Activated naive CD4-positive, alpha-beta T cell treated with anti-CD3 and anti-CD28 coated beads for 36 hours (primary cell): Measurements from ENCODE around the gene TNS1. TPM values are rescaled to one million over a fixed set of nuclear protein-coding genes. Genes with fewer than 3 reads are reported as not detected.

Experiments used
- CTCF ChIA-PET: fragments of 350-600 bp; sonication (Branson Sonifier 250); formaldehyde crosslinking; loops from one replicate; lab custom pipeline; 2021; ENCODE audit warnings: antibody characterized with exemption; lab: Charles Lee
- DNase-seq: peaks from one replicate; pipeline ENCODE4 v3.0.0-alpha.2; 2020
- H3K27ac Mint-ChIP-seq: one replicate; pipeline ENCODE4 v1.8.0; 2021; ENCODE audit warnings: mild to moderate bottlenecking, mixed read lengths
- H3K27me3 Mint-ChIP-seq: one replicate; pipeline ENCODE4 v1.8.0; 2021; ENCODE audit warnings: low read depth, mixed read lengths
- H3K36me3 Mint-ChIP-seq: one replicate; pipeline ENCODE4 v1.8.0; 2021; ENCODE audit warnings: low read depth, mixed read lengths
- H3K4me1 Mint-ChIP-seq: one replicate; pipeline ENCODE4 v1.8.0; 2021; ENCODE audit warnings: low read depth, mixed read lengths
- H3K4me3 Mint-ChIP-seq: one replicate; pipeline ENCODE4 v1.8.0; 2021; ENCODE audit warnings: mild to moderate bottlenecking, moderate library complexity, mixed read lengths
- H3K9me3 Mint-ChIP-seq: one replicate; pipeline ENCODE4 v1.8.0; 2021; ENCODE audit warnings: mixed read lengths
- intact Hi-C: fragments of 100-400 bp; cut with micrococcal nuclease; formaldehyde crosslinking; loops from one replicate; pipeline ENCODE4 v1.15.1; 2023
- total RNA-seq, 2 experiments: library from RNA; stranded (reverse); gene quantifications; one replicate each; pipeline ENCODE4 v1.2.3, GENCODE V29; 2021

Gene TNS1
- total RNA-seq, 2 experiments from 2014 or later = 0.40 to 0.74 TPM

DNA sequence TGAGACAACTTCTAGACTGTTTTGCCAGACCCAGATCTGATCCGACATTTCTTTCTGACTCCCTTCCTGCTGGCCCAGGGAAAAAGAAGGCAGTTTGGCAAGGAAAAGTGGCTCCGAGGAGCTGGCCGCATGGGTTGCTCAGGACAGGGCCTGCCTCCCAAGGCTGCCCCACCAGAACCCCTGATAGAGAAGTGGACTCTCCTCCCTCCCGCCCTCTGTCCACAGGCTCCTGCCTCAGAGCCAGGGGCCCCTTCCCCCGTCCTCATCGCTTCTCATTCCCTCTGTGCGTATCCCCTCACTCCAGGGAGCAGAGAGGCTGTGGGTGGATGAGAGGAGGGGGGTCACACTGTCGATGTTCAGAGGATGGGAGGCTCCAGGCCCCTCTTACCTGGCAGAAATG, 110.2 kb downstream of the TNS1 start:
- Mint-ChIP-seq H3K4me3 (no peak overlapping the region), H3K27me3 (no peaks in the 10 kb centered on the region), H3K4me1 (no peaks in the 10 kb centered on the region), H3K36me3 (no peaks in the 10 kb centered on the region), H3K9me3 (no peaks in the 10 kb centered on the region), H3K27ac (no peak overlapping the region)
- no peak for DNase-seq
- intact Hi-C loops = no loop called here
- CTCF ChIA-PET = interaction anchor here (9.3 kb wide), 1 partner anchor 103 kb away, joined by 231 read pairs; no protein-coding TSS in a partner anchor

DNA sequence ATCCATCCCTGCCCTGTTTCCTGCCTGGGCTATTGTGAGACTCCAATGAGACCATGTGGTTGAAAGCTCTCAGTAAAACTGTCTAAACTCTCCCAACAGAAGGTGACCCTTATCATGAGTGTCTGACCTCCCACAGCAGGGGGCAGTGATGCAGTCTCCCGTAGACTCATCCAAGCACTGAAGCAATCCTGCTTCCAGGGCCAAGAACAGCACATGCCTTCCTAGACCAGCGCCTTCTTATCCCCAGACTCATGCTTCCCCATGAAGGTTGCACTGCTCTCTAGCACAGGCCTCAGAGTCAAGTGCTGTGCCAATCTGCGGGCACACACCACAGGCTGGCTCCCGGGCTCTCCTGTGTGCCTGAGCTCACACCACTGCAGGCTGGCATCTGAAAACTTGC, 112.3 kb downstream of the TNS1 start:
- Mint-ChIP-seq H3K27ac (no peak overlapping the region), H3K36me3 (no peaks in the 10 kb centered on the region), H3K4me1 (no peaks in the 10 kb centered on the region), H3K4me3 (no peak overlapping the region), H3K27me3 (no peaks in the 10 kb centered on the region), H3K9me3 (no peaks in the 10 kb centered on the region)
- CTCF ChIA-PET = interaction anchor here (1.8 to 9.3 kb wide), 2 partner anchors 10 to 101 kb away, joined by 7 to 231 read pairs; no protein-coding TSS in a partner anchor
- intact Hi-C loops = no loop called here
- DNase-seq = no peak

DNA sequence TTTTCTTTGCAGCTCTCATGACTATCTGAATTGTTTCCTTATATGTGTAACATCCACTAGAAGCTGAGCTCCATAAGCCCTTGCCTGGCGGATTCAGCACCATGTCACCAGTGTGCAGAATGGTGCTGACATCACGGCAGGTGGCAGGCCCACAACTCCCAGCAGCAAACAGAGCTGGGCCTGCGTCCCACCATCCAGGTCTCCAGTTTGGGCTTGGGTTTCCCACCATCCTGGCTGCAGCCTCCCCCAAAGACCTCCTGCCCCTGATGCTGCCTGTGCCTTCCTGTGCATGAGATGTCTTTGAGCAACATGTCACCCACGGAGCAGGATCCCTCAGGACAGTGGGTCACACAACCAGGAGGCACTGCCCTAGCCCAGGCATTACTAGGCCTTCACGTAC, 113.1 kb downstream of the TNS1 start:
- Mint-ChIP-seq H3K4me3 (no peak overlapping the region), H3K4me1 (no peaks in the 10 kb centered on the region), H3K27me3 (no peaks in the 10 kb centered on the region), H3K27ac (no peak overlapping the region), H3K9me3 (no peaks in the 10 kb centered on the region), H3K36me3 (no peaks in the 10 kb centered on the region)
- CTCF ChIA-PET = interaction anchor here (1.8 to 9.3 kb wide), 2 partner anchors 10 to 100 kb away, joined by 7 to 231 read pairs; no protein-coding TSS in a partner anchor
- no peak for DNase-seq
- intact Hi-C loops = no loop called here

DNA sequence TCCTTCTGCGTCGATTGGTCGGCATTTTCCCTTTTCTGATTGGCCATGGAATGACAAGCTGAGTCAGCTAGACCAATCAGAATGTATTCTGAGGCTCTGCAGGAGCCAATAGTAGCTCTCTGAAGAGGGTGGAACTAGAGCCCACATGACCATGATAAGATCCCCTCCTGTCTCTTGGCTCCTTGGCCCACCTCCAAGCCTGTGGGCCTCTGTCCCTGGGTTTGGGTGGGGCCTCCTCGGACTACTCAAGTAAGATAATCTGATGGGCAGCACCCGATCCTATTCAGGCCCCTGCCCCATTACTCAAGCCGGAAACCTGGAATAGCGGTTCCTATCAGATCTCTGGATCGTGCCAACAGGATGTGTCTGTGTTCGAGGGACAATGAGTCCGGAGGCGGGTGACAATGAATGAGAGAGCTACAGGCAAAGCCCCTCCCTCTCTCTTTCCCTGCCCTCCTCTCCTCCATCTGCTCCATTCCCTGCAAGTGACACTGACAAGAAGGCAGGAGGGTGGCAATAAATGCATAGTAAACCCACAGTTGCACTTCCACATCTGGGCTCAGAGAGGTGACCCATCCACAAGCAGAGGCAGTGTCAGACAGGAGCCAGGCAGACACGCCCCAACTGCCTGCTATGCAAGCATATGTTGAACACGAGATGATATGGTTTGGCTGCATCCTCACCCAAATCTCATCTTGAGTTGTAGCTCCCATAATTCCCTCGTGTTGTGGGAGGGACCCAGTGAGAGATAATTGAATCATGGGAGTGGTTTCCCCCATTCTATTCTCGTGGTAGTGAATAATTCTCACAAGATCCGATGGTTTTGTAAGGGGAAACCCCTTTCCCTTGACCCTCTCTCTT, 114.7 kb downstream of the TNS1 start:
- no peaks in the 10 kb centered on the region for H3K9me3 Mint-ChIP-seq
- H3K36me3 Mint-ChIP-seq = no peaks in the 10 kb centered on the region
- no peaks in the 10 kb centered on the region for H3K27me3 Mint-ChIP-seq
- H3K4me1 Mint-ChIP-seq = no peaks in the 10 kb centered on the region
- intact Hi-C loops = loop anchor here (2.0 kb wide), 1 partner anchor 149 kb away; no protein-coding TSS in a partner anchor
- CTCF ChIA-PET = interaction anchor here (0.8 to 9.3 kb wide), 8 partner anchors 8 to 175 kb away, joined by 3 to 231 read pairs (median 7); no protein-coding TSS in a partner anchor
- H3K4me3 Mint-ChIP-seq = no peak overlapping the region
- H3K27ac Mint-ChIP-seq = no peak overlapping the region
- DNase-seq = no peak

DNA sequence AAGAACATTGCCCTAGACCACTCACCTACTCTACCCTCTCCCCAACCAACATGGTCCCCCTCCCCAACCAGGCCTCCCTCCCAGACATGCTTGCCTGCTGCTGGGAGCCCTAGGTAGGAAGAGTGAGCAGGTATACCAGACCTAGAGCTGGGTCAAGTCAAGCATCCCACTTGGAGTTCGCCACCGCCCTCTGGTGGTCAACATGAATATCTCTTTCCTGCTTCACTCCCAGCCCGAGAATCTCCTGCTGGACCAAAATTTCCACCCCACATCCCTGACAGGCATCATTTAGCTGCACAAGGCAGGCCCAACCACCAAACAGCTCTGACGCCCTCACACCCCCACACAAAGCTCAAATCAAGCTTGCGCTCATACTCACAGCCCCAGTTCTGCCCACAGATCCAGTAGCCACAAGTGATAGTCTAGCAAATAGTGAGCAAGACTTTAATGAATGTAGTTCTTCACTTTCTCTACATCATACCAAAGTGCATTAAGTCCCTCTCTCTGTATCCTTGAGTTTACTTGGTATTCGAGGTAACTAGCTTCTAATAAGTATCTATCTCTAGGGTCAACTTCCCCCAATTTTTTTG, 116.0 kb downstream of the TNS1 start:
- no peaks in the 10 kb centered on the region for H3K36me3 Mint-ChIP-seq
- no peak overlapping the region for H3K27ac Mint-ChIP-seq
- no peak overlapping the region for H3K4me3 Mint-ChIP-seq
- intact Hi-C loops = loop anchor here (1.0 to 2.0 kb wide), 5 partner anchors 98 to 181 kb away; no protein-coding TSS in a partner anchor
- no peaks in the 10 kb centered on the region for H3K4me1 Mint-ChIP-seq
- CTCF ChIA-PET = interaction anchor here (0.6 to 9.3 kb wide), 24 partner anchors 9 to 174 kb away, joined by 3 to 231 read pairs (median 4); no protein-coding TSS in a partner anchor
- H3K27me3 Mint-ChIP-seq = no peaks in the 10 kb centered on the region
- no peaks in the 10 kb centered on the region for H3K9me3 Mint-ChIP-seq
- DNase-seq = peak; percentile 84

DNA sequence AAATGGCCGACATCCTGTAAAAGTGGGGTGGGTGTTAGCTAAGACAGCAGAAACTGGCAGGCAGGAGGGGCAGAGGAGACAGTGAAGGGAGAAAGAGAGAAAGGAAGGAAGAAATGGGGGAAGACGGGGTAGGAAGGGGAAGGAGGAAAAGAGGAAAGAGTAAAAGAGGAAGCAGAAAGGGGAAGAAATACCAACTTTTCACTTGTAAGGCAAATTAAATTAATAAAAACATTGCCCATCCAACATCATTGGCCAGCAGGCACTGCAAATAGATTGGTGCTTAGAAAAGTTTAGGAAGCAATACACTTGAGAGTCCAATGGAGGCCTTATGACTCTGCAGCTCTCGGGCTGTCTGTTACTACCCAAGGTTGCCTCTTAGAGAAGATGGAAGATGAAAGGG, 116.7 kb downstream of the TNS1 start:
- intact Hi-C loops = loop anchor here (1.0 to 2.0 kb wide), 5 partner anchors 97 to 182 kb away; no protein-coding TSS in a partner anchor
- no peaks in the 10 kb centered on the region for H3K9me3 Mint-ChIP-seq
- no peaks in the 10 kb centered on the region for H3K4me1 Mint-ChIP-seq
- DNase-seq = no peak
- H3K27ac Mint-ChIP-seq = no peak overlapping the region
- no peak overlapping the region for H3K4me3 Mint-ChIP-seq
- CTCF ChIA-PET = interaction anchor here (0.7 to 9.3 kb wide), 14 partner anchors 9 to 155 kb away, joined by 3 to 231 read pairs (median 5); no protein-coding TSS in a partner anchor
- no peaks in the 10 kb centered on the region for H3K27me3 Mint-ChIP-seq
- no peaks in the 10 kb centered on the region for H3K36me3 Mint-ChIP-seq

DNA sequence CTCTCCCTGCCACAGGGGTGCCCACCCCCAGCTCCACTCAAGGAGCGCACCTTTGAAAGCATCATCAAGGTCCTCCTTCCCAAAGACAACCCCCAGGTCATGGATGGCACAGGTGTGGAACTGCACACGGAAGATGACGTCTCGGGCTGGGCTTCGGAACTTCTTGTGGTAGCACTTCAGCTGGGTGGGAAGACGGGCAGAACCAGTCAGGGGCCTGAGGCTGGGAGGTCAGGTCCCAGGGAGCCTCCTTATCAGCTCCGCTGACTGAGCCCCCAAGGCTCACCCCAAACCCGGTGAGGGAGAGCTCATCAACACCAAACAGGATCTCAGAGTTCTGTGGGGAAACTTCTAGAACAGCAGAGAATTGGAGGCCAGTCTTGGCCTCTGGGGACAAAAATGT, 117.8 kb downstream of the TNS1 start:
- DNase-seq = no peak
- Mint-ChIP-seq H3K36me3 (no peaks in the 10 kb centered on the region), H3K9me3 (no peaks in the 10 kb centered on the region), H3K27ac (no peak overlapping the region), H3K4me3 (no peak overlapping the region), H3K27me3 (no peaks in the 10 kb centered on the region), H3K4me1 (no peaks in the 10 kb centered on the region)
- CTCF ChIA-PET = interaction anchor here (0.6 to 9.3 kb wide), 7 partner anchors 8 to 897 kb away, joined by 3 to 231 read pairs (median 4); partner anchors contain the start of gene CYP27A1
- intact Hi-C loops = no loop called here

DNA sequence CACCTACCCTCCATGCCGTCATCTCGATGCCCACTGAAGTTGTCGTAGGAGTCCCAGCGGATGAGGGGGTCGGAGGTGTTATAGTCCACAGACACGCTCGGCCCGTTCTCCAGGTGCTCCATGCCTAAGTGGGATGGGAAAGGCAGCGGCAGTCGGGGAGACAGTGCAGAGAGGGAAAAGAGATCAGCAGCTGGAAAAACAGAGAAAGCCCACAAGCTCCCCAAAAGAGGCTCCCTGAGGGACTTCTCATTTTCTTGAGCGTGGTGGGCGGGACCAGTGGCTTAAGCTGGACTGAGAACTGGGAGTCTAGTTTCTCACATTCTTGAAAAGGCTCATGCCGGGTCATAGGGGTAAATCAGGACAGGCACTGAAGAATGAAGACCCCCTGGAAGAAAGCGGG, 121.9 kb downstream of the TNS1 start:
- no peak overlapping the region for H3K27ac Mint-ChIP-seq
- no peak overlapping the region for H3K4me3 Mint-ChIP-seq
- no peaks in the 10 kb centered on the region for H3K36me3 Mint-ChIP-seq
- H3K27me3 Mint-ChIP-seq = no peaks in the 10 kb centered on the region
- intact Hi-C loops = no loop called here
- no peak for DNase-seq
- CTCF ChIA-PET = interaction anchor here (0.7 to 2.7 kb wide), 5 partner anchors 14 to 1118 kb away, joined by 3 to 10 read pairs (median 3); no protein-coding TSS in a partner anchor
- no peaks in the 10 kb centered on the region for H3K9me3 Mint-ChIP-seq
- H3K4me1 Mint-ChIP-seq = no peaks in the 10 kb centered on the region

DNA sequence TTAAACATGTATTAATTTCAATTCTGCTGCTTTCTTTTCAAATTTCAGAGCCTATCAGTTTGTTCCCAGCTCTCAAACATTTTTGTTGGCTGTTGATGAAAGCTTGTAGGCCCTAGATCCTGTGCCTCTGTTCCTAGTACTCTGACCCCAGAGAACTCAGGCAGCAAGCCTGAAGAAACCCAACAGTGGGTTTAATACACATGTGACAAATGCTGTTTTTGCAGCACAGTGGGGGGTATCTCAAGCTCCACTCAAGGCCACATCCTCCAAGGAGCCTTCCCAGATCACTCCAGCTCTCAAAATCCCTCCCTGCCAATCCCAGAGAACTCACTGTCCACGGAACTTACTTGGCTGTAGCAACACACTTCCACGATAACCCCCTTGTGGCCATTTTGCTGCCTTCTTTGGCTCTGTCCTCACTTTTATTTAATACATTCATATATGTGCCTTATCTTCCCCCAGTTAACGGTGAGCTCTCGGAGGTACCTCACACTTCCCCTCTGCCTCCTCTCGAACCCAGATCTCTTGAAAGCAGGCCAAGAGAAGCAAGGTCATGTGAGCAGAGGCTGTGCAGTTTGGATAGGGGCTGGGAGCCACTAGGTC, 122.4 kb downstream of the TNS1 start:
- Mint-ChIP-seq H3K27me3 (no peaks in the 10 kb centered on the region), H3K4me1 (no peaks in the 10 kb centered on the region), H3K4me3 (no peak overlapping the region), H3K36me3 (no peaks in the 10 kb centered on the region), H3K27ac (no peak overlapping the region), H3K9me3 (no peaks in the 10 kb centered on the region)
- intact Hi-C loops = no loop called here
- CTCF ChIA-PET = interaction anchor here (0.7 to 2.7 kb wide), 6 partner anchors 9 to 406 kb away, joined by 3 to 10 read pairs (median 4); no protein-coding TSS in a partner anchor
- no peak for DNase-seq

DNA sequence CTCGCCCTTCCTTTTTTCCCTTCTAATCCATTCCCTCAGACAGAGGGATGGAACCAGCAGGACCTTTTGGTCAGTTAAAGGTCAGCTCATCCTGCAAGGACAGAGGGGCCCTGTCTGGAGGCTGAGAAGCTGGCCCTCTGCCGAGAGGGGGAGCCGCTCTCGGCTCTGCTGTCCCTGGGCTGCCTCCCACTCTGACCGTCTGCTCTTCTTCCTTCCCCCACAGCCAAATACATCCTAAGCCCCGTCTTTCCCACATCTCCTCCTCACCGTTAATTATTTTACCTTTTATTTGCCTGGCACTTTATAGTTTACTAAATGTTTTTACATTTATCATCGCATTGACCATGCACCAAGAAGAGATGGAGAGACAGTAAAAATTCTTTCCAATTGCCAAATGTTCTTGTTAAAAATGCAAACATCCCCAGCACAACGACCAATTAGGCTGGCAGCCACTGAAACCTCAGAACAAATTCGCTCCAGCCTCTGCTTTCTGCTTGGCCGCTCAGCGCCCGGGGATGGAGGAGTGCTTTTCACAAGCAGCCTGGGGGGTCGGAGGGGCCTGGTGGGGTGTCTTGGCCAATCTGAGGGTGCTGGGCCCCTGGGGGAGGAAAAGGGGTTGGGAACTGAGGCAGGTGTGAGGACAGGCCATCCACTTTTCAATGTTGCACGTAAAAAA, 123.7 kb downstream of the TNS1 start:
- Mint-ChIP-seq H3K36me3 (no peaks in the 10 kb centered on the region), H3K4me1 (no peaks in the 10 kb centered on the region), H3K27me3 (no peaks in the 10 kb centered on the region), H3K4me3 (no peak overlapping the region), H3K9me3 (no peaks in the 10 kb centered on the region), H3K27ac (no peak overlapping the region)
- DNase-seq = no peak
- CTCF ChIA-PET = interaction anchor here (1.1 kb wide), 1 partner anchor 9 kb away, joined by 3 read pairs; no protein-coding TSS in a partner anchor
- intact Hi-C loops = no loop called here

DNA sequence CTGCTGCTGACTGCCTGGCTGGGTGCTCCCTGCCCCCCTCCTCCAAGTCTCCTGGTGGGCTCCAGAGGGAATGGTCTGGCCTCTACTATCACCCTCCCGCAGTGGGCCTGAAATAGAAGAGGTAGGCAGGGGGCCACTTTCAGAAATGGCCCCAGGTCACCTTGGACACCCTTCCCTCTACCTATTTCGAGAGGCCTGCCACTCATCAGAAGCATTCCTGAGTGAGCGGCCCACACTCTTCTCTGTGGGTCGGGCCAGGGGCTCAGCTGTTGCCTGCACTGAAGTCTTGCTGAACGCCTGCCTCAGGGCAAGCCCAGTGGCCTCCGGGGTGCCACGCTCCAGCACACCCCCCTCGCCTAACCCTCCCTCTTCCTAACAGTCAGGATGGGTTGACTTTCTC, 124.9 kb downstream of the TNS1 start:
- intact Hi-C loops = no loop called here
- Mint-ChIP-seq H3K9me3 (no peaks in the 10 kb centered on the region), H3K27ac (no peak overlapping the region), H3K36me3 (no peaks in the 10 kb centered on the region), H3K27me3 (no peaks in the 10 kb centered on the region), H3K4me1 (no peaks in the 10 kb centered on the region), H3K4me3 (no peak overlapping the region)
- DNase-seq = no peak
- CTCF ChIA-PET = no interaction called here
